NOMO-1 treated with dmso at 0.1 percent for 144 hours (cell line): ENCODE data around the gene GIT2.

Experiments used
- DNase-seq: peaks from one replicate; lab custom pipeline; 2025; ENCODE audit not compliant: unreplicated experiment; lab: John Stamatoyannopoulos, UW

The GIT2 gene

DNA sequence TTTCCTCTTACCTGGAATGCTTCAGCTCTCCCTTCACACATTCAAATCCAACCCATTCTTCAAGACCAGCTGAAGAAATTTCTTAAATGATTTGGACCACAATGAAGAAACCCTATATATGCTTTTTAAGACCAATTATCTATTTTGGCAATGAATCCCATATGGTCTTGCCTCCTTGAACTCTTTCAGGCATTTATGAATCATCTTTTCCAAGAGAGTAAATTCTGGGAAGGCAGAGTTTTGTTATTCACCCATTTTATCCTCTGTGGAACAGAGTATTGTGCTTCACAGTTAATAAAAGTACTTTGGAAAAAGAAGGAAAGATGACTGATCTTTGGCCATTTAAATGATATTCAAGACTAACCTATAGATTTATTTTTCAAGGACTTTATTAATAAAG, 14.0 kb downstream of the GIT2 start:
- DNase-seq = no peak

DNA sequence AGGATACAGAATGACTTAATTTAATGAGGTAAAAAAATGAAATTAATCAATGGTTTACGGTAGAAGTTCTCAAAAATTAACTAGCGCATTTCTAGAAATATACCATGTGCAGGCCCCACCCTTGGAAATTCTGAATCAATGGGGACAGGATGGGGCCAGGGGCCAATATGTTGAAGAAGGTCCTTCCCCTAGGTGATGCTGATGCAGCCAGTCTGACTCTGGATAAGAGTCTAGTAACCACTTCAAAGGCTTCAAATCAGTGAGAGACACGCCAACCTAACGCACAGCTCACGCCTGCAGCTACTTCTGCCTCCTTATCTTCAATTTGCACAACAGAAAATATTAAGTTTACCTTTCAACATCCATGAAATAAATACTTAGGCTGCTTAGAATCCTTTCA, 14.9 kb downstream of the GIT2 start:
- DNase-seq = no peak

DNA sequence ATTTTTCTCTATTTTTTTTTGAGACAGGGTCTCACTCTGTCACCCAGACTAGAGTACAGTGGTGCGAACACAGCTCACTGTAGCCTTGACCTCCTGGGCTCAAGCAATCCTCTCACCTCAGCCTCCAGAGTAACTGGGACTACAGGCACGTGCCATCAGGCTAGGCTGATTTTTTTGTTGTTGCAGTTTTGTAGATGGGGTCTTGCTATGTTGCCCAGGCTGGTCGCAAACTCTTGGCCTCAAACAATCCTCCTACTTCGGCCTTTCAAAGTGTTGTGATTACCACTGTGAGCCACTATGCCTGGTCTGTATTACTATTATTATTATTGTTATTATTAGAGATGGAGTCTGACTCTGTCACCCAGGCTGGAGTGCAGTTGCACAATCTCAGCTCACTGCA, 23.3 kb downstream of the GIT2 start:
- DNase-seq = no peak

DNA sequence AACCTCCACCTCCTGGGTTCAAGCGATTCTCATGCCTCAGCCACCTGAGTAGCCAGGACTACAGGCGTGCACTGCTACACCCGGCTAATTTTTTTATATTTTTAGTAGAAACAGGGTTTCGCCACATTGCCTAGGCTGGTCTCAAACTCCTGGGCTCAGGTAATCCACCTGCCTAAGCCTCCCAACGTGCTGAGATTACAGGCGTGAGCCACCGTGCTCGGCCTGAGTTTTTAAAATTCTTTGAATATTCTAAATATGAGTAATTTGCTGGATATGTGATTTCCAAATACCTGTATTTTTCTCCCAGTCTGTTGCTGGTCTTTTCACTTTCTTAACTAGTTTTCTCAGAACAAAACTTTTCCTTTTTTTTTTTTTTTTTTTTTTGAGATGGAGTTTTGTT, 27.4 kb downstream of the GIT2 start:
- no peak for DNase-seq

DNA sequence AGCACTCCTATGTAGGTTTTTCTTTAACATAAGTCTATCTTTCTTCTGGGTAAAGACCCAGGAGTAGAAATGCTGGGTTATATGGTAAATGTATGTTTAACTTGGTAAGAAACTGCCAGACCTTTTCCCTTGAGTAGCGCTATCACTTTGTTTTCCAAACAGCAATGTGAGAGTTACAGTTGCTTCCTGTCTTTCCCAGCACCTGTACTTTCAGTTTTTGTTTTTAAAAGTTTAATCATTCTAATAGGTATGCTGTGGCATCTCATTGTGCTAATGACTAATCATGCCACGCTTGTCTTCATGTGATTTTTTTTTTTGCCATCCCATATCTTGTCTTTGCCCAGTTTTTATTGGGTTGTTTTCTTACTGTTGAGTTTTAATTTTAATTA, 28.1 kb downstream of the GIT2 start:
- no peak for DNase-seq

DNA sequence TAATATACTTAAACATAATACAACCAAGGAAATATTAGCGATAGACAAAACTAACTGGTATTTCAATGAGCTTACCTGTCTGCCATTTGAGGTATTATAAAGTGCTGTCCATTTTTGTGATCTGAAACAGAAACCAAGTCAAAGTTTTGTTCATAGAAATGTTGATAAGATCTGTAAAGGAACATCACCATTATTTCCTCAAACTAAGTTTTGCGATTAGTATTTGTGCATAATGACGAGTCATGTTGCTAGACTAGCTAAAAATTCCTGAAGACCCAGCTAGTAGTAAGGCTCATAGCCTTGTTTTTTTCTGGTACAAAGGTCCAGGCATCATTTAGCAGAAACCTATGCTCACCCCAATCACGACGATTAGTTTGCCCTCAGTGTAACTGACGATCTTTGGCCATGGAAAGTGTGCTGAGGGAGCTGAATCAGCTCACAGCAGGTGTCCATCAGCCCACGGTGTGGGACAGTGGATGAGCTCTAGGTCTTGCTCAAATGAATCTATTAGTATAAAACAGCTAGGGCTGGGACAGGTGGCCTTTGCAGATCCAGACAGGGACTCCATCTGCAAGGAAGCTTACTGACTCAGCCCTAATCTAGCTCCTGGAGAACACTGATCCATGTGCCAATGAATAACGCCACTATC, 28.7 kb downstream of the GIT2 start:
- DNase-seq = no peak

DNA sequence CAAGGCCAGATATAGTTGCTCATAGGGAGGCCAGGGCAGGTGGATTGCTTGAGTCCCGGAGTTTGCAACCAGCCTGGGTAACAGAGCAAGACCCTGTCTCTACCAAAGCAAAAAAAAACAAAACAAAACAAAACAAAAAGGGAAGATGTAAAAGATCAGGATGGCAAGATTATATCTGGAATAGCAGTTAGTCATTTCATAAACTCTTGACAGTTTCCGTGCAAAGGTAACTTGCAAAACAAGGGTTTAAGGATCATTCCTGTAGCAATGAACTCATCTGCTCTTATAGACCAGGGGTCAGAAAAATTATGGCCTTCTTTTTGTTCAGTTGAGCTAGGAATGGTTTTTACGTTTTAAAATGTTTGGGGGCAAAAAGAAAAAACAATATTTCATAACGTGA, 29.6 kb downstream of the GIT2 start:
- DNase-seq = no peak

DNA sequence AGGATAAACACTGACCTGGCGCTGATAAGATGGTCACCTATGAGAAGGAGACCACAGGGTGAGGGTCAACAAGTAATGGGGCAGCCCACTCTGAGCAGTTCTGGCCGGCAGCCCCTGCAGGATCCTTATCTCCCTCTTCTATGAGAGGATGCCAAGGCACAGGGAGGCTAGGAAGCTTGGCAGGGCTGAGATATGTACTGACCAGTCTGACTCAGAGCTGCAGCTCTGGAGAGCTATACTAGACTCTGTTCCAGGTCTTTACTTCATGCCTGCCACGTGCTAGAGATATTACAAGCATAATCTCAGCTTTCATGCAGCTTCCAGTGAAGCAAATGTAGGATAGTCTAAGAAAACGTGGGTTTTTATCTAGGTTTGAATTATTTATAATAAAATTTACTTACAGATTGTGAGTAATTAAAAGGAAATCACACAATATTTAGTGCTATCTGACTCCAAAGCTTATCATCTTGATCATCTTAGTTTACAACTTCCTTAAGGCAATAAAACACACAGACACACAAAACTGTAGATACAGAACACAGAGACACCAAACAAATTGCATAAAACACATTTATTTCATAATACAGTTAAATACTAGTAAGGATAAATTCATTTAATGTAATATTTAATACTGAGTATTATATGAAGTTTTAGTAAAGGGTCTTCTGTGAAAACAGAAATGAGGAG, 32.3 kb downstream of the GIT2 start:
- DNase-seq = no peak

DNA sequence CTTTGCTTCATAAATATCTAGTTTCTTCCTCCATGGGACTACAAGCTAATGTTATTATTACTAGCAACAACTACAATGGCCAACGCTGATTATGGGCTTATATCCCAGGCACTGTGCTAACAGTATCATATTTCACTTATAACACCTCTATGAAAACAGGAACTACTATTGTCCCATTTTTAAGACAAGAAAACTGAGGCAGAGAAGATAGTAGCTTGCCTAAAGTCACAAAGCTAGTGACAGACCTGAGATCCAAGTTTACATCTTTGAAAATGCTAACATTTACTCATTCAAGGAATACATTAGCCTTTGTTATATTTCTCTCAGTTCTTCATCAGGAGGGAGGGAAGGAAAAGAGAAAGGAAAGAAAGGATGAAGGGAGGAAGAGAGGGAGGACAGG, 32.8 kb downstream of the GIT2 start:
- no peak for DNase-seq

DNA sequence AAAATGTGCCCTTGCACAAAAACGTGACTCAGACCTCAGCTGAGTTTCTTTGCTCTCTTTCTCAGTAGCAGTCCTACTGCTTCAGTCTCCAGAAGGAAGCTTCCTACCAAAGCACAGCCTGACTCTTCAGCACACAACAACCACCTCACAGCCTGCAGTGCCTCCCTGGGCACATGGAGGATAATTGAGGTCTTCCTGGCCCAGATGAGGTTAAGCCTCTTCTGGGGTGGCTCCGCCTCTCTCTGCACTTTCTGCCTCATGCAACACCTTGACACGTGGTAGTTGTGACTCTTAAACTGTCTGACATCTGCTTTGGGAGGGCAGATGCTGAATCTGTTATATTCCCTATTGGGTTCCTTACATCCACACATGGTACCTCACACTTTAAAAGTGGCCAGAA, 33.8 kb downstream of the GIT2 start:
- no peak for DNase-seq

DNA sequence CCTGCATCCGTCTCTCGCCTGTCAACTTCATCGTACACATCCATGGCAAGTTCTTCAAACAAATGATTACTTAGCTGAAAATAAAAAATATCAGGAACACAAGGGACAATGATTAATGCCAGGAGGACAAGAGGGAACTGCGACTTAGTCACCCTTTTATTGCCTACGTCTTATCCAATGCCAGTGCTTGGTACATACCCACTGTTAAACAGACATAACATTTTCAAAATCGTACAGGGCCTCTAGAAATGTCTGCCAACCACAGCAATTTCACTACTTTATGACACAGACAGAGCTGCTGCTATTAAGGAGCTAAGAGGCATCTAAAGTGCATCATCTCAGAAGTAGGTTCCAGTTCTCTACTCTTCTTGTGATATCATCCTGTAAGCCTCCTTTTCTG, 34.6 kb downstream of the GIT2 start:
- no peak for DNase-seq

DNA sequence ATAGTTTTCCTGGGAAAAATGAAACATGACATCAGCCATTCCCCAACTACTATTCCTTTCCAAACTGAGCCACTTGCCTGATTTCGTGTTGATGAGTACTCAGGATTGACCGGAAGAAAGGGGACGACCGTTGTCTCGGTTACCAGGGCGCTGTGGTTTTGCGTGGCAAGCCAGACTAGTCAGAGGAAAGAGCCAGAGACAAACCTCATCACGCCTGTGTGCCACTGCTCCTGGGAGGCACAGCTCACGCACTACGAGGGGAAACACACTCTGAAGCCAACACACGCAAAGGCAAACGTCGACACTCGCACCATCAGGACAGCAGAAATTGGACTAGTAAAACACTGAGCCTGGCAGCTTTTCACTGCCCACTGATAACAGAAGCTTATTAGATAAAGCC, 35.0 kb downstream of the GIT2 start:
- DNase-seq = no peak

DNA sequence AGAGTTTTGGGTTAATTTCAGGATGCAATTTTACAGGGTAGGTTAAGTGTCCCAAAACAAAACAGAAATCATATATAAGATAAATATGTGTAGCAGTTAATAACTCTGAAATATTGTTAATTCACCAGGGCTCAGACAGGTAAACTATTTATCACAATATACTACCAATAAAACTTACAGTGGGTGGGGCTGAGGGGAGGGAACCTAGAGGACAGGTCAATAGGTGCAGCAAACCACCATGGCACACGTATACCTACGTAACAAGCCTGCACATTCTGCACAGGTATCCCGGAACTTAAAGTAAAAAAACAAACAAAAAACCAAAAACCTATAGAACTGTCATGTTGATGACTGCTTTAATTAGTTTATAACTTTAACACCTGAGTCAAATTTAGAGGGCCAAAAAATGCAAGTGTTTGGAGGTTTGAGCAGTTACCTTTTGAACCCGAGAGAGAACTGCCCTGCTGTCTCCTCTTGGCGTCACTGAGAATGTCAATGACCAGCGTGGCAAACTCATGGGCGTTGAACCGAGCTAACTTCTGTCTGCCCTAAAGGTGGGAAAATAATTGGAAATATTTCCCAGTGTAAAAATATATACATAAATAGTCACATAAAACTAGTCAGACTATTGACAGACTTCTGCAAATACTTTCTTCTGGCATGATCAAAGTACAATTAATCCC, 36.6 kb downstream of the GIT2 start:
- DNase-seq = no peak

DNA sequence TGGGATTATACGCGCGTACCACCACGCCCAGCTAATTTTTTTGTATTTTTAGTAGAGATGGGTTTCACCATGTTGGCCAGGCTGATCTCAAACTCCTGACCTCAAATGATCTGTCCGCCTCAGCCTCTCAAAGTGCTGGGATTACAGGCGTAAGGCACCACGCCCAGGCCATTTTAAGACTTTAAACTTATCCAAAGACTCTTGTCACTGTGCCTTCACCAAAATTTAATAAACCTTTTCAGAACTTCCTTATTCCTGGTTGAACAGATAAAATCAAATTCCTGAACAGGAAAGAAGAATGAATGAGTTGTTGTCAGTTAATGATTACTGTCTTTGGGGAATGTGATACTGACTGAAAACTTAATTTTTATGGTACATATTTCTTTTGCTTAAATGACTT, 37.8 kb downstream of the GIT2 start:
- no peak for DNase-seq

DNA sequence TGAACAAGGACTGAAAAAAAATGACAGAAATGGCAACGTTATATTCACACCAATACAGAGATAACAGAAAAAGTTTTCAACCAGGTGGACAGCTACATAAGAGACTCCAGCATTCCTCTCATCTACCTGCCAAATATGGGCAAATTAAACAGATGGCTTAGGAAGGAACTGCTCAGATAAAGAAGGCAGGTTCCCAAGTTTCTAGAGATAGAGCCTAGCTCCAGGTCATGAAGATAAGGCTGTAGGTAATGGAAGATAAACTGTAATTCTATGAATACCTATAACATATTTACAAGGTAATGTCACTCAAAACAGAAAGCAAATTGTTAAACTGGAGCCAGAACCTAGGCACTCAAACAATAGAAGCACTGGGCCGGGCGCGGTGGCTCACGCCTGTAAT, 42.5 kb downstream of the GIT2 start:
- no peak for DNase-seq

DNA sequence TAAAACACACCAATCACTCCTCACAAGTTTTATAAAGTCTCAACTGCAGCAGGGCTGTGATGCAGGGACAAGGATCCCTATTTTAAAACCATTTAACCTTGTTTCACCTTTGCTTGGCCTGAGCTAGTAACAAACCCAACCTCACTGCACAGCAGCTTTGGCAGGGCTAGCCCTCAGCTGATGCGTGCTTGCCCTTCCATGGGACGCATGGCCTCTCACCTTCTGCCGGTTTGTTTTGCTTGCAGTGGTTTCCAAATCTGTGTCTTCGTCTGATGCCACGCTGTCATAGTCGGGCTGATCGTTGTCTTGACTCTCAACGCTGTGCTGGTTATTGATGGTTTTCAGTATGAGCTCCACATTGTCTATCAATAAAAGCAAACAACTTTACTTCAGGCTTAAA, 43.3 kb downstream of the GIT2 start:
- no peak for DNase-seq

DNA sequence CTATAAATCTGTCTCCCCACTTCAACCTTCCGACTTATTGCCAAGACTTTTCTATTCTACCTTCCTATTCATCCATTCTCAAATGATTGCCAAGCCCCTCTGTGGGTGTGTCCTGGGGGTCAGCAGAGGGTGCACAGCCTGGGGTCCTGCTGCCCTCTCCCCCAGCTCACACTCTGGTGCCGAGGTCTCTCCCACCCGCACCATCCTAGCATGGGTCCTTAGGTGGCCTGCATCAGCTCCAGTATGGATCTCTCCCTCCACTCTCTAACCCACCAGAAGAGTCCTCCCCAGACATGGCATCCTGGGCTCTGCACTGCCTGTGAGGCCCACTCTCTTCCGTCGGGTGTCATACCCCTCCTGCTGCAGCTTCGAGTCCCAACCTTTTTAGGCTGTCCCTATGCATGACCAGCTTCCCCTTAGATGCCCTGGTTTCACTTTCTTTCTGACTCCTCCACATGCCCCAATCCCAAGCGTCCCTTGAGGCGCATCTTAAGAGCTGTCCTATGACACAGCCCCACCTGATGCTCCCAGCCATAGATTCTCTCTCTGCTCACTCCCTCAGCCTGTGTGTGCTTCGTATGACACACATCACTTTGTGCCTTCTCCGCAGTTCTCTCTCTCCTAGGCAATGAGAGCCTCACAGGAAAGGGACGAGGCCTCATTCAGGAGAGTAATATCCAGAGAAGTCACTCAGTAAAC, 43.9 kb downstream of the GIT2 start:
- DNase-seq = no peak

DNA sequence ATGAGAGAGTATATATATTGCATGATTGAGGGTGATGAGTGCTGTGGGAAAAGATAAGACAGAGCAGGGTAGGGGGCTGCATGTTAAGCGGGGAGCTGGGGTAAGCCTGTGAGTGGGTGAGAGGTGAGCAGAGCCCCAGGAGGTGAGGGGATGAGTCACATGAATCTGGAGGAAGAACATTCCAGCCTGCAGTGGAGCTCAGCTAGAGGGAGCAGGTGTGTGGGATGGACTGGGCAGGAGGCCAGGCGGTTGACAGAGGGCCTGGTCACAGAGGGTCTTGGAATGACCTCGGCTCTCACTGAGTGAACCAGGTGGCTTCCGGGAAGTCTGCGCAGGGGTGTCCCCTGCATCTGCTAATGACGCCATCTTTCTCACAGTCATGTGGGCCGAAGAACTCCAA, 44.4 kb downstream of the GIT2 start:
- DNase-seq = no peak

DNA sequence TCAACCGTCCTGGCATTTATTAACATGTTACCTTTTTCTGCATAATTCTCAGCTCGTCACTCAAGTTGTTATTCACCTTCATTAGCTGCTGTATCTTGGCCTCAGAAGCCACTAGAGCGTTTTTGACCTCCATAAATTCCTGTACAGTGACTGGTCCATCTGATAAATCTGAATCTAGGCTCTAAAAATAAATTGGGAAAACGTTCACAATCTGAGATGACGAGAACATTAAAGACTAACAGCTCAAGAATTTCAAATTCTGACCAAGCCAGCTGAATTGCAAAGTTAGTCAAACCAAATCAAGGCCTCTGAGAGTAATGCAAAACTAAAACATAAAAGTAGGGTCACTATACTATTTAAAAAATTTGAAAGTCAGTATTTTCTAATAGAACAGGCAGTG, 45.0 kb downstream of the GIT2 start:
- no peak for DNase-seq

DNA sequence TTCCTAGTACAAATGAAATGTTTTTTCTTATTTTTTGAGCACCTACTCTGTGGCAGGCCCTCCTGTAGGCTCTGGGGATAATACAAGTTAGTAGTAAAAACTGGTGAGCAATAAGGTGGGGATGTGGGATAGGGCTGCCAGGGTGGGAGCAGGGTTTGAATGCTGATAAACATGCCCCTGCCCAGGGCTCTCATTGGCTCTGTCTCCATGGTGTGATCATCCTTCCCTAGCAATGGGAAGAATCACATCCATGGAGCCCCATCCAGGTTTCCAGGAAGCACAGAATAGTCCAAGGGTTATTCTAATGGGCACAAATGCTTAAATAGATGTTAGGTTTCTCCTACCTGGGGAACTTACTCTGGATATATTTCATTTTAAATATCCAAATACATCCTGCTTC, 45.5 kb downstream of the GIT2 start:
- no peak for DNase-seq

DNA sequence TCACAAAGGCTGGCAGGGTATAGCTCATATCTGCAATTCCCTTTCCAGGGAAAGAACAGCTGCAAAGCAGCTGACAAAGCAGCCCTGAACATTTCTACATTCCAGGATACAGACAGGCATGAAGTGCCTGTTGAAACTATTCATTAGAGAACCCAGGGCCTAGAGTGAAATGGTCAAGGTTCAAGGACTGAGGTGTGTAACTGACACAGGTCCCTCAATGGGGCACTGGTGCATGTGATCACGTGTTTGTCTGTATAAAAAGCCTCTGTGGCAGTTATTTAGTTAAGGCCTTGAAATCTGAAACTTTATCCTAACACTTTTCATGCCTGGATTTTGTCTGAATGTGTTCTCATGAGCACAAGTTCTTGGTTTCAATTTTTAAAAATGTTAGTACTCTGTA, 47.1 kb downstream of the GIT2 start:
- DNase-seq = no peak

DNA sequence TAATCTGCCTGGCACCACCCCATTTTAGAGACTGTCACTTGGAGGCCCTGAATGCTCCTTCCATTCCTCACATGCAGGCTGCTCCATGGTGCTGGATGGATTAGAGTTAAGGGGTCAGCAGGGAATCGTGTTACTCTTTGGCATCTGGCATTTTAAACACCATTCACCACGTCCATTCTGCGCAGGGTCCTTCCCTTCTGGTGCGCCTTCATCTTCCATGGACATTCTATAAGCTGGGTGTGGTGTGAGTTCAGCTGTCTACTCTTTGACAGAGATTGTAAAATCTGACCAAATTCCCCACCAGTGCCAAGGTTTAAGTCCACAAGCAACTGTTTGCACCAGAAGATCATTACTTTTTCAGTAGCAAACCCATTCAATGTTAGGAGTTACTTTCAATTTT, 47.8 kb downstream of the GIT2 start:
- no peak for DNase-seq
